K562 (cell line): ENCODE measurements around the gene LRMDA.

Experiments used
- ERF ChIP-seq: fragments of 450-650 bp; formaldehyde crosslinking; IDR thresholded peaks from 2 replicates; pipeline ENCODE4 v1.4.0; 2020; ENCODE audit warnings: mild to moderate bottlenecking, mixed read lengths
- NFYB ChIP-seq: IDR thresholded peaks from 2 replicates; pipeline ENCODE4 v1.6.1; 2011; ENCODE audit warnings: mild to moderate bottlenecking, moderate library complexity; ENCODE audit not compliant: insufficient read length; ENCODE audit errors: extremely low read depth
- POLR2A ChIP-seq: fragments of 450-650 bp; conservative IDR thresholded peaks from 2 replicates; pipeline ENCODE4 v1.6.1; 2016

- TF ChIP-seq POLR2A (no peak), ERF (CRISPR knock-in tag) (no peak), NFYB (no peak)
These were observed 199.3 kb downstream of the LRMDA start for GRCh38 chr10:75630746-75631145.
